ENCODE results near the gene FZR1.

FZR1 gene

GRCh38 chr19:3462991-3463713, 43.0 kb upstream of the FZR1 start:
- H3K27ac ChIP-seq = no peak overlapping the region
- no peak for TF ChIP-seq ZFX (IDR thresholded peaks at IDR 0.05; ENCODE audit: borderline replicate concordance)
- TF ChIP-seq CTCF (IDR thresholded peaks at IDR 0.05) = no peak

GRCh38 chr19:3463714-3464586, 42.2 kb upstream of the FZR1 start:
- TF ChIP-seq ZFX (IDR thresholded peaks at IDR 0.05; ENCODE audit: borderline replicate concordance) = no peak
- TF ChIP-seq CTCF (IDR thresholded peaks at IDR 0.05) = no peak
- no peak overlapping the region for H3K27ac ChIP-seq

- no peak overlapping the region for H3K27ac ChIP-seq
- TF ChIP-seq ZFX (IDR thresholded peaks at IDR 0.05; ENCODE audit: borderline replicate concordance) (no peak), CTCF (IDR thresholded peaks at IDR 0.05) (no peak)
Measured at GRCh38 chr19:3464587-3465235, 41.4 kb upstream of the FZR1 start.

GRCh38 chr19:3465552-3465951, 40.6 kb upstream of the FZR1 start:
- no peak overlapping the region for H3K27ac ChIP-seq
- TF ChIP-seq CTCF (IDR thresholded peaks at IDR 0.05) = no peak
- no peak for TF ChIP-seq ZFX (IDR thresholded peaks at IDR 0.05; ENCODE audit: borderline replicate concordance)

- H3K27ac ChIP-seq = no peak overlapping the region
- TF ChIP-seq CTCF (IDR thresholded peaks at IDR 0.05) = no peak
- no peak for TF ChIP-seq ZFX (IDR thresholded peaks at IDR 0.05; ENCODE audit: borderline replicate concordance)
Measured at GRCh38 chr19:3466635-3467034, 39.5 kb upstream of the FZR1 start.

- no peak for TF ChIP-seq CTCF (IDR thresholded peaks at IDR 0.05)
- TF ChIP-seq ZFX (IDR thresholded peaks at IDR 0.05; ENCODE audit: borderline replicate concordance) = no peak
- no peak overlapping the region for H3K27ac ChIP-seq
Measured at GRCh38 chr19:3467437-3468198, 38.5 kb upstream of the FZR1 start.
